ENCODE data around the gene RGS3. TPM values are rescaled to one million over a fixed set of nuclear protein-coding genes. Genes with fewer than 3 reads are reported as not detected.

RGS3 gene
- total RNA-seq, 1 donor from 2014 or later, result 66.2 TPM

GRCh38 chr9:113644321-113644720 is 180.8 kb downstream of the RGS3 start:
- intact Hi-C loops (cut with DNase I), result no loop called here
- ATAC-seq (no peak), DNase-seq (no peak)
- Histone ChIP-seq H3K36me3 (no peaks in the 10 kb centered on the region), H3K4me1 (no peaks in the 10 kb centered on the region), H3K9me3 (no peaks in the 10 kb centered on the region), H3K4me3 (no peak overlapping the region), H3K27me3 (ENCODE audit: low read depth) (no peaks in the 10 kb centered on the region), H3K27ac (no peak overlapping the region)
- no peak for TF ChIP-seq CTCF (IDR thresholded peaks at IDR 0.05)

- H3K4me3 ChIP-seq, result no peak overlapping the region
- no peak for TF ChIP-seq CTCF (IDR thresholded peaks at IDR 0.05)
- H3K27ac ChIP-seq, result no peak overlapping the region
- DNase-seq (no peak), ATAC-seq (no peak)
- intact Hi-C loops (cut with DNase I), result no loop called here
- H3K4me1 ChIP-seq, result no peaks in the 10 kb centered on the region
- no peaks in the 10 kb centered on the region for H3K27me3 ChIP-seq (ENCODE audit: low read depth)
- H3K9me3 ChIP-seq, result no peaks in the 10 kb centered on the region
- H3K36me3 ChIP-seq, result no peaks in the 10 kb centered on the region
Observed at GRCh38 chr9:113645227-113645977, 181.9 kb downstream of the RGS3 start.

GRCh38 chr9:113645978-113646253 is 182.4 kb downstream of the RGS3 start:
- H3K27ac ChIP-seq, result no peak overlapping the region
- no peak overlapping the region for H3K4me3 ChIP-seq
- no peaks in the 10 kb centered on the region for H3K4me1 ChIP-seq
- TF ChIP-seq CTCF (IDR thresholded peaks at IDR 0.05), result no peak
- no peaks in the 10 kb centered on the region for H3K27me3 ChIP-seq (ENCODE audit: low read depth)
- no peaks in the 10 kb centered on the region for H3K9me3 ChIP-seq
- no peaks in the 10 kb centered on the region for H3K36me3 ChIP-seq
- ATAC-seq (no peak), DNase-seq (no peak)
- intact Hi-C loops (cut with DNase I), result no loop called here

DNA sequence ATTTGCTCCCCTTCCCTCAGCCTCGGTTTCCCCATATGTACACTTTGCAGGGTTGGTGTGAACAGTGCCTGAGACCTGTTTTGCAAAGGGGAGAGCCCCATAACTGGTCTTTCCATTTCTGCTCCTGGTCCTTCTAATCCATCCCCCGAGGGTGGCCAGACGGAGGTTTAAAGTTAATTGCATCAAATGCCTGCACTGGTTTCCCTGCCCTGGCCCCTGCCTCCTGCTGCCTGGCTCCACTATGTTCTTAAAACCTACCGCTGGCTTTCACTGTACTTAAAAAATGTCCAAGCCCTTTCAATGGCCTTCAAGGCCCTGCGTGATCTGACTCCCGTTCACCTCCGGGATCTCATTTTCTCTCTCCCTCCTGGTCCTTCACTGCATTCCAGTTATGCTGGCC is 183.0 kb downstream of the RGS3 start:
- Histone ChIP-seq H3K9me3 (no peaks in the 10 kb centered on the region), H3K36me3 (no peaks in the 10 kb centered on the region), H3K27me3 (ENCODE audit: low read depth) (no peaks in the 10 kb centered on the region), H3K4me1 (no peaks in the 10 kb centered on the region), H3K27ac (no peak overlapping the region), H3K4me3 (no peak overlapping the region)
- intact Hi-C loops (cut with DNase I), result no loop called here
- DNase-seq, result no peak
- no peak for TF ChIP-seq CTCF (IDR thresholded peaks at IDR 0.05)
- ATAC-seq, result no peak

Other genes starting within 250 kb of the RGS3 start
- gene FKBP15, start 242.4 kb upstream of the RGS3 start, total RNA-seq, result 84.6 TPM
- gene SLC31A1, start 242.2 kb upstream of the RGS3 start, total RNA-seq, result 48.4 TPM
- gene CDC26, start 188.2 kb upstream of the RGS3 start, total RNA-seq, result 29.1 TPM
- gene PRPF4, start 188.1 kb upstream of the RGS3 start, total RNA-seq, result 12.6 TPM
- not detected for gene RNF183, start 160.4 kb upstream of the RGS3 start, total RNA-seq
- 4.5 TPM for gene WDR31, start 123.5 kb upstream of the RGS3 start, total RNA-seq
- gene BSPRY, start 114.2 kb upstream of the RGS3 start, total RNA-seq, result 8.4 TPM
- 9.3 TPM for gene HDHD3, start 86.7 kb upstream of the RGS3 start, total RNA-seq
- gene ALAD, start 62.4 kb upstream of the RGS3 start, total RNA-seq, result 32.7 TPM
- 29.7 TPM for gene POLE3, start 53.1 kb upstream of the RGS3 start, total RNA-seq
- 0.35 TPM for gene C9orf43, start 53.0 kb upstream of the RGS3 start, total RNA-seq

Data from lower lobe of right lung (tissue), 2 donors.